Measurements from ENCODE around the gene FDX2. TPM values are rescaled to one million over a fixed set of nuclear protein-coding genes. Genes with fewer than 3 reads are reported as not detected.
A peak's percentile ranks its signal among the peaks of the same experiment; 100 is the strongest.

Gene FDX2
- total RNA-seq, 1 experiment from 2014 or later, result 21.0 TPM

GRCh38 chr19:10286803-10287737 lies 28.7 kb downstream of the FDX2 start, which contains the start of gene ICAM4:
Gene ICAM4, plus strand, starts transcription at chr19:10286955. Its CDS starts 58 bp downstream, at chr19:10287013.
- H3K4me2 ChIP-seq (ENCODE audit: low read length), result no peak within 1 kb of the TSS
- H3K9ac ChIP-seq (ENCODE audit: low read length), result no peak within 1 kb of the TSS
- no peaks in the 10 kb centered on the region for H3K9me3 ChIP-seq (ENCODE audit: control insufficient read depth in 1 of 2, insufficient read depth in 1 of 2, low read depth in 1 of 2, low read length in 2 of 2)
- no peak within 1 kb of the TSS for H3K4me3 ChIP-seq (replicated peaks in 1 of 2; ENCODE audit: low read depth in 1 of 2, low read length in 2 of 2)
- TF ChIP-seq ZFX (IDR thresholded peaks at IDR 0.05) (no peak), ZBTB33 (IDR thresholded peaks at IDR 0.05; ENCODE audit: extremely low read depth, insufficient replicate concordance, low read length) (no peak), POLR2A (IDR thresholded peaks at IDR 0.05; ENCODE audit: borderline replicate concordance, extremely low read depth, insufficient read depth, insufficient read length) (no peak), EZH2phosphoT487 (IDR thresholded peaks at IDR 0.05; ENCODE audit: borderline replicate concordance) (no peak), SIN3A (IDR thresholded peaks at IDR 0.05; ENCODE audit: low read depth) (no peak), FOSL1 (IDR thresholded peaks at IDR 0.05; ENCODE audit: low read depth) (no peak), SRF (IDR thresholded peaks at IDR 0.05; ENCODE audit: low read depth) (no peak), JUND (IDR thresholded peaks at IDR 0.05) (no peak), YY1 (IDR thresholded peaks at IDR 0.05; ENCODE audit: extremely low read depth, insufficient replicate concordance, low read depth, low read length) (no peak), EGR1 (IDR thresholded peaks at IDR 0.05; ENCODE audit: low read depth) (no peak), ELF1 (IDR thresholded peaks at IDR 0.05; ENCODE audit: borderline replicate concordance, low read depth) (no peak), TCF7L2 (IDR thresholded peaks at IDR 0.05; ENCODE audit: borderline replicate concordance, extremely low read depth, insufficient read depth, insufficient read length) (no peak), ATF3 (IDR thresholded peaks at IDR 0.05) (no peak), MAX (IDR thresholded peaks at IDR 0.05) (no peak), REST (IDR thresholded peaks at IDR 0.05; ENCODE audit: low read depth) (no peak)
- peak within 1 kb of the TSS; percentile 76; the same call in 1 of the 2 replicates for H3K27ac ChIP-seq (ENCODE audit: low read depth, low read length)
- no peak for ATAC-seq
- peaks cover 9% of the 10 kb centered on the region; the same call in 1 of the 2 replicates for H3K79me2 ChIP-seq (ENCODE audit: insufficient read depth, low read length)
- ChIA-PET CTCF (interaction anchor here (3.2 kb wide), 1 partner anchor 28 kb away, joined by 30 read pairs; no protein-coding TSS in a partner anchor), RAD21 (ENCODE audit: low non-redundant PET in 1 of 2, low total read pairs in 2 of 2, uncharacterized antibody in 2 of 2, unreplicated experiment in 2 of 2) (no interaction called here), POLR2A (no interaction called here)
- H3K9me2 ChIP-seq (ENCODE audit: insufficient read depth), result no peaks in the 10 kb centered on the region
- no TSS peak for BruUV-seq (replicated peaks)
- H3K27me3 ChIP-seq (ENCODE audit: insufficient read depth, low read length), result no peaks in the 10 kb centered on the region
- no peaks in the 10 kb centered on the region; a peak in 2 of 4 replicates for H3K36me3 ChIP-seq (ENCODE audit: control insufficient read depth in 1 of 2, insufficient read depth in 2 of 2, low read length in 2 of 2)
- H4K20me1 ChIP-seq (ENCODE audit: insufficient read depth), result no peaks in the 10 kb centered on the region
- intact Hi-C loops (cut with micrococcal nuclease), result no loop called here
- no peak for DNase-seq (ENCODE audit: low read depth, low spot score)
- H2AFZ ChIP-seq (ENCODE audit: low read depth, low read length, poor library complexity, severe bottlenecking), result no peak within 1 kb of the TSS
- peaks cover 17 to 66% of the 10 kb centered on the region in 2 experiments for H3K4me1 ChIP-seq (ENCODE audit: control insufficient read depth in 1 of 2, insufficient read depth in 2 of 2, low read length in 2 of 2)
